NCI-H446 (cell line): ENCODE measurements around the gene PXT1.

Experiments
- DNase-seq, 2 experiments: peaks; one replicate each; lab custom pipeline; 2025; lab: John Stamatoyannopoulos, UW

Gene PXT1

DNA sequence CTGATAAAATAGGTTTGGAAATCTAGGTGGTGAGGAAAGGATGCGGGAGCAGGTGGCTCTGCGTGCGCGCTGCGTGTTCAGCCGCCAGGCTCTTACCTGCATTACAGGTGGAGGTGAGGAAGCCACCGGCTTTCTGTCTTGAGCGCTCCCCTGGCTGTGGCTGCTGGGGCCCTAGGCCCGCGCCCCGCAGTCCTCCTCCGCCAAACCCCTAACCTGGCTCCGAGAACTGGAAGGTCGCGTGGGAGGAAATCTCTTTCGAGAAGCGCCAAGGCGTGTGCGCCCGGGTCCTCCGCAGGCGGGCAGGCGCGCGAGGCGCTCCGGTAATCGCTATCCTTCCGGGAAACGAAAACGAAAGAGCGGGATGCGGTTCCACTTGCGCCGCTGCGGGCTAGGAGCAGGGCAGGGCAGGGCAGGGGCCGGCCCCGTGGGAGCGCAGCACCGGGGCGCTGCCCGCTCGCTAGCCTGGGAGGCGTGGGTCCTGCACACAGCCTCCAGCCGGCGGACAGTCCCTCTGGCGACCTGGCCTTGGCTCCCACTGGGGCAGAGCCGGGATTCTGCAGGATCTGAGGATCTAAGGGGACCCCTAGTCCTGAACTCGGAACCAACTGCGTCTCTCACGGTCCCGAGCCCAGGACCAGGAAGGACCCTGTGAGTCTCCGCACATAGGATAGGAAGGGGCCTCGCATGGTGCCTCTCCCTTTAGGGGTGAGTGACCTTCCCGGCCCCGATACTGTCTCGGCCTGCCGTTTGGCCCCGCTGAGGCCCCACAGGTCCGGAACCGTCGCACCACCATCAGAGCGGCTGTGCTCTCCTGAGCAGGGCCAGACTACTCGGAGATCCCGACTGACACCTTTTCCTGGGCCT, 55.0 kb downstream of the PXT1 start, which contains the start of gene ETV7:
Gene ETV7 (minus strand): TSS at position 230 of the 864 bp plus-strand sequence. CDS start 128 bp downstream, at position 102.
- DNase-seq = no peak

- no peak for DNase-seq
These were observed 55.9 kb downstream of the PXT1 start for GRCh38 chr6:36386495-36387439.

GRCh38 chr6:36384095-36384494, 58.6 kb downstream of the PXT1 start:
- DNase-seq = no peak

DNA sequence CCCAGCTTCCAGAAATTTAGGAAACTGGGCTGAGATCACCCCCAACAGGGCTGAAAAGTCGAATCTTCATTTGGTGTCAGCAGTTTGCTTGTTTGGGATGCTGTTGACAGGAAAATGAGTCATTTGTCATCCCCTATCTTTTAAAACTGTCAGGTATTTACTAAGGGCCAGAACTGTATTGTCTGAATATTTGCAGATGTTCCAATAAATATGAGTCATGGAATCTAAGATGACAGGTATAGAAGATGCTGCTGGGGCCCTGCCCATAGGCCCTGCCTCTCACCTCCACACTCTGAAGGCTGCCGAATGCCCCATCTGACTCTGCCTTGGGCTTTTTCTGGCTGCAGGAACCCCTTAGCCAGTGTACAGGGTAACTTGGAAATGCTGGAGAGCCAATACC, 59.0 kb downstream of the PXT1 start:
- DNase-seq = no peak

GRCh38 chr6:36382976-36383375, 59.7 kb downstream of the PXT1 start:
- no peak for DNase-seq

- no peak for DNase-seq
These were observed 60.9 kb downstream of the PXT1 start for GRCh38 chr6:36381502-36382389.

- no peak for DNase-seq
These were observed 62.5 kb downstream of the PXT1 start for GRCh38 chr6:36380166-36380565.

- DNase-seq = no peak
These were observed 63.7 kb downstream of the PXT1 start for GRCh38 chr6:36378936-36379335.

GRCh38 chr6:36378243-36378920, 64.3 kb downstream of the PXT1 start:
- DNase-seq = no peak

DNA sequence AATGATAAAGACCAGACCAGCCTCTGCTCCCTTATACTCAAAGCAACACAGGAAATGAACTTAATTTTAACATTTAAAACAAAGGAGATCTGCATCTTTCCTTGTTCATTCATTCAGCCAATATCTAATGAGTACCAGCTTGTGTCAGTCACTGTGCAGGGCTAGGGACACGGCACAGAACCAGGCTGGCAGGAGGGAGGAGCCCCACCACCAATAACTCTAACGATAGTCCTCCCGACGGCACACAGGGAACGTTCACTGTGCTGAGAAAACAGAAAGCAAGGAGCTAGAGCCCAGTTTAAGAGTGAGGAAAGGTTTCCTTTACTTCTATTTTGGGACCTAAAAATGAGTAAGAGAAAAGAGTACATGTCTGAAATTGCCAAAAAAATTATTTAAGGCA, 65.1 kb downstream of the PXT1 start:
- no peak for DNase-seq

DNA sequence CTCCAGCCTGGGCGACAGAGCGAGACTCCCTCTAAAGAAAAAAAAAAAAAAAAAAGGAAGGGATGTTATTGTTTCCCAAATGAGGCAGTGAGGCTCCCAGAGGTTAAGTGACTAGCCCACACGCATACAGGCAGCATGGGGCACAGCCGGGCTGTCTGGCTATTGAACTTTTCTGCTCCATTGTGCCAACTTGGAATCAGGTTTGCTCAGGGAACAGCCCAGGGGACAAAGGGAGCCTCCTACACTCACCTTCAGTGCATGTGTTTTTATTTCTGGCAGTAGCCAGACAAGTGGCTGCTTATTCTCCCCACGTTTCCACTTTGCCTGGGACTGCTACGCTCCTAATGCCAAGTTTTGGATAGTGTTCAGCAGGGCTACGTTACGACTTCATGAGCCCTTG, 65.9 kb downstream of the PXT1 start:
- DNase-seq = no peak

DNA sequence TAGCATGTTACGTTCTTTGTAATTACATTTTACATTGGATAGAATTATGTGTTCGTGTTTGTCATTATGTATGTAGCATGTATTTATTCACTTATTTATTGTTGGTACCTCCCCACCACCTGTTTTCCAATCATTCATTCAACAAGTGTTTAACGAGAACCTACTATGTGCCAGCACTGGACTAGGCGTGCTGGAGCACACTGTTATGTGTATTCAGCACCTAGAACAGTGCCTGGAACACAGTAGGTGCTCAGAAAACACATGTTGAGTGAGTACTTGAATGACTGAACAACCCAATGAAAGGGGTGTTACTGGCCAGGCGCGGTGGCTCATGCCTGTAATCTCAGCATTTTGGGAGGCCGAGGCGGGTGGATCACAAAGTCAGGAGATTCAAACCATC, 66.5 kb downstream of the PXT1 start:
- no peak for DNase-seq

DNA sequence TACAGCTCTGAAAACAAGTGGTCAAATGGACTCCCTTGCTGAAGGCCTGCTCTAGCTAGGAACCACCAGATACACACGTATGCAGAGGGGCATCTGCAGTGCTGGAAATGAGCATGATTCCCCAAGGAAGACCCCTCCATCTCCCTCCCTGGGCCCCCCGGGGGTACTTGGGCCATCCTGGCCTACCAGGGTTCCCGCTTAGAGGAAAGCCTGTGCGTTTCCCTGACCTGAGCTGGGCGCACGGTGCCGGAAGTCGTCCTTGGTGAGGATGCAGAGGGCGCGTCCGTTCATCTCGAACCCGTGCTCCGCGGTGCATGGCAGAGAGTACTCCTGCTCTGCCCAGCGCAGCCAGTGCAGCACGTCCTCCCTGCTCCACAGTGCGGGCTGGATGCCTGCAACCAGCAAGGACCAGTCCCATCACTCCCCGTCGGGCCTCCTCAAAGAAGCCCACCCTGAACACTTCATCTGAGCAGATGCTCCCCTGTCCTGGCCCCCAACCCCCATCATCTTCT, 67.0 kb downstream of the PXT1 start:
- DNase-seq = no peak

- DNase-seq = no peak
These were observed 67.7 kb downstream of the PXT1 start for GRCh38 chr6:36374972-36375371.

- no peak for DNase-seq
These were observed 68.5 kb downstream of the PXT1 start for GRCh38 chr6:36374194-36374593.

- no peak for DNase-seq
These were observed 69.2 kb downstream of the PXT1 start for GRCh38 chr6:36373368-36374019.

DNA sequence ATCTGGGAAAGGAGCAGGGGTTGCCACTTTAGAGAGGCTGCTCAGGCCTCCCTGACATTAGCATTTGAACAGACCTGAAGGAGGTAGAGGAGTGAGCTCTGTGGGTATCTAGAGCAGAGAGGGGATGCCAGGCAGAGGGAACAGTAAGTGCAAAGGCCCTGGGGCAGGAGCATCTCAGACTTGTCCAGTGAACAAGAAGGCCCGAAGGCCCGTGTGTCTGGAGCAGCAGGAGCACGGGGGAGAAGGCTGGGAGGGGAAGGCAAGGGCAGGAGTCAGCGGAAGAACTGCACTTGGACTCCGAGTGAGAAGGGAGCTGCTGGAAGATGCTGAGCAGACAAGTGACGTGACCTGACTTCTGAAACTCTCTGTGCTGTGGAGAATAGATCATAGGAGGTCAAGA, 70.6 kb downstream of the PXT1 start:
- no peak for DNase-seq

- no peak for DNase-seq
These were observed 71.4 kb downstream of the PXT1 start for GRCh38 chr6:36371211-36371610.

DNA sequence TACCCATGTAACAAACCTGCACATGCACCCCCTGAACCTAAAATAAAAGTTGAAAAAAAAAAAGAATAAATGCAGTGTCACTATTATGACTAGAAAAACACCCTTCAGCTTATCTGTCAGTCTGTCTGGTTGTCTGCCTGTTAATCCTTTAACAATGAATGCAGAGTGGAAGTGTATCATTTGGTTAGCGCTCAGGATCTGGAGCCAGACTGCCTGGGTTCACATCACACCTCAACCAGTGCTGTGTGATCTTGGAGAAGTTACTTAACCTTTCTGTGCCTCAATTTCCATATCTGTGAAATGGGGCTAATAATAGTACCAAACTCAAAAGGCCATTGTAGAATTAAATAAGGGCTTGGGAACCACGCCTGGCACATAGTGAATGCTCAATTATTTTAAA, 72.0 kb downstream of the PXT1 start:
- DNase-seq = no peak
